Suppressor macrophage treated with lipopolysaccharide for 1 hour (primary cell): ENCODE results near the gene ACTG1.
A peak's percentile ranks its signal among the peaks of the same experiment; 100 is the strongest.

Experiments
- DNase-seq, 3 donors: peaks; one replicate each; pipeline ENCODE4 v3.0.0-alpha.2; 2020 to 2022

ACTG1 gene

GRCh38 chr17:81460856-81461460, 51.6 kb downstream of the ACTG1 start:
- DNase-seq = peak; percentile 46 to 74 (median 67)
